Astrocyte (in vitro differentiated cells and primary cell): ENCODE results near the gene COL18A1. TPM values are rescaled to one million over a fixed set of nuclear protein-coding genes. Genes with fewer than 3 reads are reported as not detected.

Experiments used
- DNase-seq: peaks from one replicate; pipeline ENCODE4 v3.0.0-alpha.2; 2010; ENCODE audit warnings: low read depth
- FAIRE-seq: peaks from 2 replicates; lab custom pipeline; 2011; peaks lifted over from hg19 to GRCh38; lab: Jason Lieb, UNC
- H2AFZ ChIP-seq: 2 replicates; pipeline ENCODE4 v1.6.0; 2012; ENCODE audit warnings: low read depth, low read length, inconsistent platforms
- H3K27ac ChIP-seq: 2 replicates; pipeline ENCODE4 v1.5.1; 2011; ENCODE audit warnings: low read depth, low read length, inconsistent platforms
- H3K27me3 ChIP-seq: 2 replicates; pipeline ENCODE4 v1.6.0; 2011; ENCODE audit warnings: low read length, inconsistent platforms; ENCODE audit not compliant: insufficient read depth
- H3K36me3 ChIP-seq: 2 replicates; pipeline ENCODE4 v1.5.1; 2011; ENCODE audit warnings: low read length, inconsistent platforms; ENCODE audit not compliant: insufficient read depth
- H3K4me1 ChIP-seq: 2 replicates; pipeline ENCODE4 v1.5.1; 2011; ENCODE audit warnings: low read length, inconsistent platforms; ENCODE audit not compliant: insufficient read depth
- H3K4me2 ChIP-seq: 2 replicates; pipeline ENCODE4 v1.6.0; 2012; ENCODE audit warnings: low read length, inconsistent platforms
- H3K4me3 ChIP-seq: 2 replicates; pipeline ENCODE4 v1.5.1; 2011; ENCODE audit warnings: low read depth, mild to moderate bottlenecking, low read length, inconsistent platforms; ENCODE audit not compliant: insufficient read depth
- H3K79me2 ChIP-seq: 2 replicates; pipeline ENCODE4 v1.6.0; 2012; ENCODE audit warnings: mild to moderate bottlenecking, low read length, inconsistent platforms; ENCODE audit not compliant: insufficient read depth
- H3K9ac ChIP-seq: 2 replicates; pipeline ENCODE4 v1.6.0; 2012; ENCODE audit warnings: mild to moderate bottlenecking, low read length, inconsistent platforms
- H3K9me3 ChIP-seq: 2 replicates; pipeline ENCODE4 v1.5.1; 2012; ENCODE audit warnings: low read depth, mild to moderate bottlenecking, low read length, inconsistent platforms; ENCODE audit not compliant: insufficient read depth
- H4K20me1 ChIP-seq: 2 replicates; pipeline ENCODE4 v1.6.0; 2012; ENCODE audit warnings: low read length, inconsistent platforms; ENCODE audit not compliant: insufficient read depth
- H3K27ac Mint-ChIP-seq: one replicate; pipeline ENCODE4 v1.8.0; 2021; ENCODE audit warnings: mild to moderate bottlenecking, mixed read lengths; ENCODE audit not compliant: unreplicated experiment
- H3K27me3 Mint-ChIP-seq: one replicate; pipeline ENCODE4 v1.8.0; 2021; ENCODE audit warnings: low read depth, mixed read lengths; ENCODE audit not compliant: unreplicated experiment
- H3K36me3 Mint-ChIP-seq: one replicate; pipeline ENCODE4 v1.8.0; 2021; ENCODE audit warnings: low read depth, mixed read lengths; ENCODE audit not compliant: unreplicated experiment
- H3K4me1 Mint-ChIP-seq: one replicate; pipeline ENCODE4 v1.8.0; 2021; ENCODE audit warnings: low read depth, mixed read lengths; ENCODE audit not compliant: unreplicated experiment
- H3K4me3 Mint-ChIP-seq: one replicate; pipeline ENCODE4 v1.8.0; 2021; ENCODE audit warnings: mild to moderate bottlenecking, moderate library complexity, mixed read lengths; ENCODE audit not compliant: unreplicated experiment
- H3K9me3 Mint-ChIP-seq: one replicate; pipeline ENCODE4 v1.8.0; 2021; ENCODE audit warnings: mild to moderate bottlenecking, mixed read lengths; ENCODE audit not compliant: unreplicated experiment
- CTCF ChIP-seq: IDR thresholded peaks from 2 replicates; pipeline ENCODE4 v1.5.1; 2011; ENCODE audit warnings: low read depth, mild to moderate bottlenecking, inconsistent platforms, low read length, moderate library complexity; ENCODE audit not compliant: insufficient read depth
- EZH2 ChIP-seq: IDR thresholded peaks from 2 replicates; pipeline ENCODE4 v1.6.1; 2012; ENCODE audit warnings: mild to moderate bottlenecking, low read length, inconsistent platforms; ENCODE audit not compliant: insufficient read depth
- total RNA-seq: library from RNA; stranded (reverse); gene quantifications from 2 replicates; pipeline ENCODE4 v1.2.1, GENCODE V29; 2021

COL18A1 gene
- total RNA-seq, 1 donor from 2014 or later, result 616 TPM

- DNase-seq (no peak), FAIRE-seq (no peak)
- H3K27me3 Mint-ChIP-seq, result peaks cover 10% of the 10 kb centered on the region
These were observed 153.2 kb downstream of the COL18A1 start for GRCh38 chr21:45558044-45558721.

GRCh38 chr21:45559216-45560105, 154.5 kb downstream of the COL18A1 start:
- Mint-ChIP-seq H3K27me3 (peaks cover 10% of the 10 kb centered on the region), H3K9me3 (peaks cover 3% of the 10 kb centered on the region), H3K4me1 (peaks cover 12% of the 10 kb centered on the region), H3K27ac (no peak overlapping the region), H3K4me3 (no peak overlapping the region), H3K36me3 (no peaks in the 10 kb centered on the region)
- no peak for DNase-seq
- Histone ChIP-seq H3K4me2 (no peak overlapping the region), H3K9me3 (no peaks in the 10 kb centered on the region), H3K27ac (no peak overlapping the region), H3K4me1 (peaks cover 7% of the 10 kb centered on the region), H3K9ac (no peak overlapping the region), H2AFZ (no peak overlapping the region), H3K4me3 (no peak overlapping the region), H3K36me3 (no peaks in the 10 kb centered on the region), H3K79me2 (no peaks in the 10 kb centered on the region), H3K27me3 (peaks cover 11% of the 10 kb centered on the region), H4K20me1 (no peaks in the 10 kb centered on the region)
- TF ChIP-seq CTCF (no peak), EZH2 (no peak)
- FAIRE-seq, result no peak

More at GRCh38 chr21:45558044-45558721, 153.2 kb downstream of the COL18A1 start:
- Histone ChIP-seq H3K4me3 (no peak overlapping the region), H3K9me3 (no peaks in the 10 kb centered on the region), H3K27me3 (peaks cover 9% of the 10 kb centered on the region), H3K36me3 (no peaks in the 10 kb centered on the region), H3K9ac (no peak overlapping the region), H3K79me2 (no peaks in the 10 kb centered on the region), H3K27ac (no peak overlapping the region), H2AFZ (no peak overlapping the region), H3K4me1 (peaks cover 7% of the 10 kb centered on the region), H3K4me2 (no peak overlapping the region), H4K20me1 (no peaks in the 10 kb centered on the region)
- H3K9me3 Mint-ChIP-seq, result no peaks in the 10 kb centered on the region
- no peaks in the 10 kb centered on the region for H3K36me3 Mint-ChIP-seq
- TF ChIP-seq CTCF, result no peak
- TF ChIP-seq EZH2, result no peak
- H3K4me1 Mint-ChIP-seq, result peaks cover 12% of the 10 kb centered on the region
- no peak overlapping the region for H3K4me3 Mint-ChIP-seq
- no peak overlapping the region for H3K27ac Mint-ChIP-seq
